Aorta (tissue), 5 donors: ENCODE results near the gene ITGA11. TPM values are rescaled to one million over a fixed set of nuclear protein-coding genes. Genes with fewer than 3 reads are reported as not detected.

Experiments
- ATAC-seq: fragments of 200-7000 bp; cut with Tn5 transposase; one replicate; pipeline ENCODE4 v1.9.1; 2022; ENCODE audit warnings: moderate library complexity; ENCODE audit not compliant: low FRiP score
- DNase-seq, 2 donors: peaks; one replicate each; pipeline ENCODE4 v3.0.0-alpha.2; 2020
- H3K27ac ChIP-seq, 2 donors: one replicate each; pipeline ENCODE4 v1.5.1; 2013; ENCODE audit warnings: low read length in 2 of 2, mild to moderate bottlenecking in 2 of 2, moderate library complexity in 2 of 2, control low read depth in 1 of 2, inconsistent platforms in 1 of 2, low read depth in 1 of 2
- H3K27me3 ChIP-seq, 2 donors: one replicate each; pipeline ENCODE4 v1.6.1; 2013; ENCODE audit warnings: control low read depth in 1 of 2, low read length in 1 of 2, mild to moderate bottlenecking in 1 of 2, moderate library complexity in 1 of 2; ENCODE audit not compliant: insufficient read depth in 2 of 2, control insufficient read depth in 1 of 2
- H3K36me3 ChIP-seq, 2 donors: one replicate each; pipeline ENCODE4 v1.6.1; 2013; ENCODE audit warnings: control low read depth in 1 of 2, low read length in 1 of 2, mild to moderate bottlenecking in 1 of 2; ENCODE audit not compliant: insufficient read depth in 2 of 2, control insufficient read depth in 1 of 2
- H3K4me1 ChIP-seq, 2 donors: one replicate each; pipeline ENCODE4 v1.6.1; 2013; ENCODE audit warnings: low read length in 2 of 2, control low read depth in 1 of 2, mild to moderate bottlenecking in 1 of 2, moderate library complexity in 1 of 2; ENCODE audit not compliant: insufficient read depth in 2 of 2, control insufficient read depth in 1 of 2
- H3K4me3 ChIP-seq, 2 donors: one replicate each; pipeline ENCODE4 v1.5.1; 2013; ENCODE audit warnings: low read length in 2 of 2, control low read depth in 1 of 2, mild to moderate bottlenecking in 1 of 2
- H3K9me3 ChIP-seq: one replicate; pipeline ENCODE4 v1.6.1; 2013; ENCODE audit warnings: mild to moderate bottlenecking, low read length; ENCODE audit not compliant: control insufficient read depth
- WGBS, 2 donors: extraction: QIAGEN DNeasy Blood & Tissue Kit; methylation state at CpG; one replicate each; pipeline ENCODE4 v1.1.7; 2013; 5-methylcytosine and 5-hydroxymethylcytosine counted together
- intact Hi-C, 2 donors: fragments of 100-400 bp; cut with DNase I; formaldehyde crosslinking; loops; one replicate each; pipeline versions ENCODE4 v1.14.2 to v1.15.0; 2022
- polyA plus RNA-seq, 2 donors: library from polyadenylated mRNA; stranded (reverse); fragments of 200-250 nt; gene quantifications; one replicate each; pipeline ENCODE4 v1.2.3, GENCODE V29; 2013
- total RNA-seq, 2 donors: library from RNA; stranded (reverse); fragmentation: NEBNext Ultra II Directional; extraction: Animal tissue kit (Norgen Biotek cat#: 25700); gene quantifications; one replicate each; pipeline ENCODE4 v1.2.1, GENCODE V29; 2021
- donor health status: healthy with polysubstance abuse.
- donor health status: Bipolar disorder and iron deficiency.
- donor health status: DM: no; HTN: no; CAD: no.
- donor health status: DM: no; HTN: no; CAD: no.
- donor health status: DM: yes; HTN: yes; CAD: no.

Gene ITGA11
- total and polyA plus RNA-seq, 4 donors = 21.4 to 154 (median 107) TPM

- H3K4me3 ChIP-seq = no peak overlapping the region
- DNase-seq (no peak), ATAC-seq (no peak)
- peaks cover 0 to 13% of the 10 kb centered on the region in 2 donors for H3K36me3 ChIP-seq
- H3K4me1 ChIP-seq = no peaks in the 10 kb centered on the region
- H3K27ac ChIP-seq = no peak overlapping the region
- 78 to 81% methylated on average over 1 of the region's 1 CpG for WGBS, 2 donors
- H3K9me3 ChIP-seq = no peaks in the 10 kb centered on the region
- intact Hi-C loops = no loop called here
- H3K27me3 ChIP-seq = no peaks in the 10 kb centered on the region
Observed at GRCh38 chr15:68315035-68315434, 116.9 kb downstream of the ITGA11 start.

GRCh38 chr15:68314563-68314962, 117.4 kb downstream of the ITGA11 start:
- DNase-seq (peak in 1 of 2 donors; percentile 69), ATAC-seq (no peak)
- Histone ChIP-seq H3K4me3 (no peak overlapping the region), H3K36me3 (peaks cover 0 to 11% of the 10 kb centered on the region in 2 donors), H3K4me1 (no peaks in the 10 kb centered on the region), H3K9me3 (no peaks in the 10 kb centered on the region), H3K27me3 (no peaks in the 10 kb centered on the region), H3K27ac (no peak overlapping the region)
- intact Hi-C loops = loop anchor here in 1 of 2 donors (5.0 kb wide), 1 partner anchor 63 kb away; no protein-coding TSS in a partner anchor
- WGBS, 2 donors = 77 to 78% methylated on average over 11 of the region's 11 CpGs

GRCh38 chr15:68313501-68314410, 118.2 kb downstream of the ITGA11 start:
- no peaks in the 10 kb centered on the region for H3K4me1 ChIP-seq
- peak in 1 of 2 donors; percentile 67 for DNase-seq
- H3K27ac ChIP-seq = peak overlapping the region in 1 of 2 donors; percentile 11
- no peaks in the 10 kb centered on the region for H3K27me3 ChIP-seq
- intact Hi-C loops = loop anchor here in 1 of 2 donors (5.0 kb wide), 1 partner anchor 64 kb away; no protein-coding TSS in a partner anchor
- H3K9me3 ChIP-seq = no peaks in the 10 kb centered on the region
- no peak overlapping the region for H3K4me3 ChIP-seq
- ATAC-seq = no peak
- 89 to 93% methylated on average over 18 of the region's 18 CpGs for WGBS, 2 donors
- peaks cover 0 to 9% of the 10 kb centered on the region in 2 donors for H3K36me3 ChIP-seq

- Histone ChIP-seq H3K36me3 (peaks cover 0 to 7% of the 10 kb centered on the region in 2 donors), H3K27me3 (no peaks in the 10 kb centered on the region), H3K27ac (no peak overlapping the region), H3K9me3 (no peaks in the 10 kb centered on the region), H3K4me3 (no peak overlapping the region), H3K4me1 (no peaks in the 10 kb centered on the region)
- intact Hi-C loops = loop anchor here in 1 of 2 donors (5.0 kb wide), 1 partner anchor 65 kb away; no protein-coding TSS in a partner anchor
- ATAC-seq (no peak), DNase-seq (peak in 1 of 2 donors; percentile 76)
- 83 to 91% methylated on average over 18 of the region's 18 CpGs for WGBS, 2 donors
Observed at GRCh38 chr15:68312701-68313204, 119.2 kb downstream of the ITGA11 start.

GRCh38 chr15:68311859-68312557, 120.0 kb downstream of the ITGA11 start:
- H3K27ac ChIP-seq = peak overlapping the region in 1 of 2 donors; percentile 80

GRCh38 chr15:68311464-68311835, 120.5 kb downstream of the ITGA11 start:
- no peak for ATAC-seq
- Histone ChIP-seq H3K9me3 (no peaks in the 10 kb centered on the region), H3K27ac (peak overlapping the region in 1 of 2 donors; percentile 78), H3K4me1 (no peaks in the 10 kb centered on the region), H3K4me3 (no peak overlapping the region), H3K36me3 (peaks cover 0 to 5% of the 10 kb centered on the region in 2 donors), H3K27me3 (no peaks in the 10 kb centered on the region)
- intact Hi-C loops = loop anchor here in 1 of 2 donors (5.0 kb wide), 1 partner anchor 66 kb away; no protein-coding TSS in a partner anchor
- 96 to 99% methylated on average over 3 of the region's 3 CpGs for WGBS, 2 donors
- DNase-seq = peak in 1 of 2 donors; percentile 48

More at GRCh38 chr15:68311859-68312557, 120.0 kb downstream of the ITGA11 start:
- WGBS, 2 donors = 90 to 91% methylated on average over 3 of the region's 3 CpGs
- Histone ChIP-seq H3K27me3 (no peaks in the 10 kb centered on the region), H3K4me3 (no peak overlapping the region), H3K4me1 (no peaks in the 10 kb centered on the region), H3K36me3 (peaks cover 0 to 5% of the 10 kb centered on the region in 2 donors), H3K9me3 (no peaks in the 10 kb centered on the region)
- peak in 1 of 2 donors; percentile 27 for DNase-seq
- intact Hi-C loops = loop anchor here in 1 of 2 donors (5.0 kb wide), 1 partner anchor 65 kb away; no protein-coding TSS in a partner anchor
- no peak for ATAC-seq

GRCh38 chr15:68310804-68311463, 121.0 kb downstream of the ITGA11 start:
- DNase-seq (peak in 1 of 2 donors; percentile 70), ATAC-seq (no peak)
- Histone ChIP-seq H3K4me3 (no peak overlapping the region), H3K27ac (peak overlapping the region in 1 of 2 donors; percentile 78), H3K4me1 (no peaks in the 10 kb centered on the region), H3K9me3 (no peaks in the 10 kb centered on the region), H3K36me3 (peaks cover 0 to 5% of the 10 kb centered on the region in 2 donors), H3K27me3 (no peaks in the 10 kb centered on the region)
- intact Hi-C loops = loop anchor here in 1 of 2 donors (5.0 kb wide), 1 partner anchor 66 kb away; no protein-coding TSS in a partner anchor
- WGBS, 2 donors = 86 to 90% methylated on average over 22 of the region's 22 CpGs
